Brain microvascular endothelial cell (primary cell): ENCODE results near the gene SPAG16.
"Not testable (repeated sequence)": the region's sequence is repeated elsewhere in the genome, so short reads cannot be mapped to it uniquely, and the experiment has no call there.

Experiments
- DNase-seq: peaks from one replicate; pipeline ENCODE4 v3.0.0-alpha.2; 2020
- H3K27ac ChIP-seq: fragments of 250-450 bp; sonication (Bioruptor Pico); 2 replicates; pipeline ENCODE4 v1.5.1; 2020; ENCODE audit warnings: mild to moderate bottlenecking, moderate library complexity
- H3K27me3 ChIP-seq: fragments of 250-450 bp; sonication (Bioruptor Pico); replicated peaks from 2 replicates; pipeline ENCODE4 v1.5.1; 2020; ENCODE audit warnings: mild to moderate bottlenecking
- H3K36me3 ChIP-seq: fragments of 250-450 bp; sonication (Bioruptor Pico); replicated peaks from 2 replicates; pipeline ENCODE4 v1.5.1; 2020; ENCODE audit warnings: mild to moderate bottlenecking
- H3K4me3 ChIP-seq: 2 replicates; pipeline ENCODE4 v1.5.1; 2011; ENCODE audit warnings: low read depth, mild to moderate bottlenecking, control low read depth, low read length, moderate library complexity
- in situ Hi-C: cut with HindIII; loops from 2 replicates; pipeline ENCODE4 v1.10.0; 2017; ENCODE audit warnings: low sequenced_read_pairs, low pct_ligation_motif_present
- TF ChIP-seq, protein P1 (sequence below): IDR thresholded peaks from 2 replicates; pipeline ENCODE4 v1.5.1; 2011; ENCODE audit warnings: low read depth, mild to moderate bottlenecking, moderate library complexity, low read length, control low read depth, inconsistent platforms; ENCODE audit errors: missing control alignments

Gene SPAG16

GRCh38 chr2:213696442-213696841 lies 412.2 kb downstream of the SPAG16 start:
- in situ Hi-C loops, result no loop called here
- TF ChIP-seq, protein P1, sequence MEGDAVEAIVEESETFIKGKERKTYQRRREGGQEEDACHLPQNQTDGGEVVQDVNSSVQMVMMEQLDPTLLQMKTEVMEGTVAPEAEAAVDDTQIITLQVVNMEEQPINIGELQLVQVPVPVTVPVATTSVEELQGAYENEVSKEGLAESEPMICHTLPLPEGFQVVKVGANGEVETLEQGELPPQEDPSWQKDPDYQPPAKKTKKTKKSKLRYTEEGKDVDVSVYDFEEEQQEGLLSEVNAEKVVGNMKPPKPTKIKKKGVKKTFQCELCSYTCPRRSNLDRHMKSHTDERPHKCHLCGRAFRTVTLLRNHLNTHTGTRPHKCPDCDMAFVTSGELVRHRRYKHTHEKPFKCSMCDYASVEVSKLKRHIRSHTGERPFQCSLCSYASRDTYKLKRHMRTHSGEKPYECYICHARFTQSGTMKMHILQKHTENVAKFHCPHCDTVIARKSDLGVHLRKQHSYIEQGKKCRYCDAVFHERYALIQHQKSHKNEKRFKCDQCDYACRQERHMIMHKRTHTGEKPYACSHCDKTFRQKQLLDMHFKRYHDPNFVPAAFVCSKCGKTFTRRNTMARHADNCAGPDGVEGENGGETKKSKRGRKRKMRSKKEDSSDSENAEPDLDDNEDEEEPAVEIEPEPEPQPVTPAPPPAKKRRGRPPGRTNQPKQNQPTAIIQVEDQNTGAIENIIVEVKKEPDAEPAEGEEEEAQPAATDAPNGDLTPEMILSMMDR, result no peak
- Histone ChIP-seq H3K27me3 (no peaks in the 10 kb centered on the region), H3K4me3 (no peak overlapping the region), H3K27ac (no peak overlapping the region), H3K36me3 (no peaks in the 10 kb centered on the region)
- no peak for DNase-seq

DNA sequence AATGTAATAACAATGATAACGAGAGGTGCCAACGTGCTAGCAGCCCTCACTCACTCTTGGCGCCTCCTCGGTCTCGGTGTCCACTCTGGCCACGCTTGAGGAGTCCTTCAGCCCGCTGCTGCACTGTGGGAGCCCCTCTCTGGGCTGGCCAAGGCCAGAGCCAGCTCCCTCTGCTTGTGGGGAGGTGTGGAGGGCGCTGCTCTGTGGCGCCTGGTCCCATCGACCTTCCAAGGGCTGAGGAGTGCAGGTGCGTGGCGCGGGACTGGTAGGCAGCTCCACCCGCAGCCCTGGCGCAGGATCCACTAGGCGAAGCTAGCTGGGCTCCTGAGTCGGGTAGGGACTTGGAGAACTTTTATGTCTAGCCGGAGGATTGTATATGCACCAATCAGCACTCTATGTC lies 417.1 kb downstream of the SPAG16 start:
- in situ Hi-C loops, H3K4me3 ChIP-seq, H3K36me3 ChIP-seq, H3K27me3 ChIP-seq, H3K27ac ChIP-seq, DNase-seq: not testable (repeated sequence)

DNA sequence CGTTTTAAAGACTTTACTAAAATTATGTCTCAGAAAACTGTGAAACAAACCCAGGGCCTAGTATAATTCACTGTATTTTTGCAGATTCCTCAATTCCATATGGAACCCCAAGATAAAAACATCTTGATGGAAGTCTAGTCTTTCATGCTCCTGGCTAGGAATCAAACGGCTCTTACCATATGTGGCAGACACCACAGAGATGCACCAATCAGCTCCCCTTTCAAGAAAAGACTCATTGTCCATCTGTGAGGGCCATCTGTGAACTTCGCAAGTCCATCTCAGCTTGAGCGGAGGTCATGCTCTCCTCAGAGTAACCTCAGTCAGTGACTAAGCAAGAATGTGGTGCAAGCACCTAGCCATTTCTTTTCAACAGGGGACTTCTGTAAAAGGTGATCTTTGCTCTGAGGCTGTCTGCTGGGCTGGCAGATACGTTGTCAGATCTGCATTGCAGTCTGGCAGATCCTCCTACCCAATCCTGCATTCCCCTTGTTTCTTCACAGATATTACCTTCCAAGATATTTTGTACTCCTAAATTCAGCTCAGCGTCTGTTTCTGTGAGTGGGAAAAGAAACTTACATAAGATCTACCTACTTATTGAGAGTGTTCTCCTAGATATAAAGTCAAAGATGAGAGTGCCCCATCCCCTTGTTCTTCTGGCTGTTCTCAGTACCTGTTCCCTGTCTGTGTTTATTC lies 419.3 kb downstream of the SPAG16 start:
- Histone ChIP-seq H3K4me3 (no peak overlapping the region), H3K36me3 (no peaks in the 10 kb centered on the region), H3K27me3 (no peaks in the 10 kb centered on the region), H3K27ac (no peak overlapping the region)
- DNase-seq, result no peak
- in situ Hi-C loops, result no loop called here
- TF ChIP-seq, protein P1, result no peak

GRCh38 chr2:213710164-213710563 lies 425.9 kb downstream of the SPAG16 start:
- H3K4me3 ChIP-seq, result no peak overlapping the region
- H3K27ac ChIP-seq, result no peak overlapping the region
- DNase-seq, result no peak
- in situ Hi-C loops, result no loop called here
- no peaks in the 10 kb centered on the region for H3K27me3 ChIP-seq
- H3K36me3 ChIP-seq, result no peaks in the 10 kb centered on the region
- TF ChIP-seq, protein P1, result no peak

DNA sequence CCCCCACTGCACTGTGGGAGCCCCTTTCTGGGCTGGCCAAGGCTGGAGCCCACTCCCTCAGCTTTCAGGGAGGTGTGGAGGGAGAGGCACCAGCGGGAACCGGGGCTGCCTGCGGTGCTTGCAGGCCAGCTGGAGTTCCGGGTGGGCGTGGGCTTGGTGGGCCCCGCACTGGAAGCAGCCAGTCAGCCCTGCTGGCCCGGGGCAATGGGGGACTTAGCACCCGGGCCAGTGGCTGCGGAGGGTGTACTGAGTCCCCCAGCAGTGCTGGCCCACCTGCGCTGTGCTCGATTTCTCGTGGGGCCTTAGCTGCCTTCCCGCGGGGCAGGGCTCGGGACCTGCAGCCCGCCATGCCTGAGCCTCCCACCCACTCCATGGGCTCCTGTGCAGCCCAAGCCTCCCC lies 434.1 kb downstream of the SPAG16 start:
- H3K36me3 ChIP-seq, DNase-seq, in situ Hi-C loops, H3K4me3 ChIP-seq, H3K27ac ChIP-seq, H3K27me3 ChIP-seq: not testable (repeated sequence)

DNA sequence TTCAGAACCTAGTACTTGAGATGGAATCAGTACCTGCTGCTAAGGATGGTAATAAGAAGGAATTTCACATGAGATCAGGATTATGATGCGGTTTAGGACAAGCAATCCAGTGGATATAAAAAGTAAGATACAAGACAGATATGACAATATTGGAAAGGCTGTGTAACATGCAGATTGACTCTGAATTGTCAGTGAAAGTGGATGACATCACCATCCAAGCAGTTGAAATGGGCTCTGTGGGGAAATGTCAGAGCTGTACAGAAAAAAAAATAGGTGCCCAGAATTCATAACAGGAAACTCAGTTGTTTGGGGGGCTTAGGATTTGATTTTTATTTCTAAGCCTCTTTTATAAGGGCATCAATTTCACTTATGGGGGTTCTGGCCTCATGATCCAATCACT lies 438.3 kb downstream of the SPAG16 start:
- Histone ChIP-seq H3K4me3 (no peak overlapping the region), H3K36me3 (no peaks in the 10 kb centered on the region), H3K27ac (no peak overlapping the region), H3K27me3 (no peaks in the 10 kb centered on the region)
- TF ChIP-seq, protein P1, result no peak
- in situ Hi-C loops, result no loop called here
- DNase-seq, result no peak

GRCh38 chr2:213723041-213723560 lies 438.8 kb downstream of the SPAG16 start:
- TF ChIP-seq, protein P1, result no peak
- no peak for DNase-seq
- Histone ChIP-seq H3K4me3 (no peak overlapping the region), H3K36me3 (no peaks in the 10 kb centered on the region), H3K27ac (no peak overlapping the region), H3K27me3 (no peaks in the 10 kb centered on the region)
- in situ Hi-C loops, result no loop called here
